ENCODE results near the gene CSRNP3. TPM values are rescaled to one million over a fixed set of nuclear protein-coding genes. Genes with fewer than 3 reads are reported as not detected.

Gene CSRNP3
- total and polyA plus RNA-seq, 2 donors (not counting 3 experiments of a cell fraction or from before 2014, with no cell fraction given) = not detected

DNA sequence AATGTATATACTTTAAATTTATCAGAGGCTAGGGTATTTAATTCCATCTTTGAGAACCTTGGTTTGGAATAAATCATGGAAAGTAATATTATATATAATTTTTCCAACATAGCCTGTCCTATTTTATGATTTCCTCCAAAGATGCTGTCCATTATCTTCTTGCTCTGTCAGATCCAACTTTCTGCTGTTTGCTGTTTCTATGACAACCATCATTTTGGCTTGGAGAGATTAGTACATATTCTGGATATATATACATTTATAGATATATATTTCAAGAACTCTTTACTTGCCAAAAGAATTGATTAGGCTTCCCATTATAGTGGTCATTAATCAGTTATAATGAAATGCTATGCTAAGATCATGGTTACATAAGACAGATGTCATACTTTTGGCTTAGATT is 31.3 kb downstream of the CSRNP3 start:
- intact Hi-C loops (cut with micrococcal nuclease) (loop anchor here (2.0 kb wide), 1 partner anchor 22 kb away; no protein-coding TSS in a partner anchor), dilution Hi-C loops (cut with MboI; ENCODE audit: extremely low pct_ligation_motif_present, low sequenced_read_pairs) (no loop called here)
- no peak for FAIRE-seq
- Histone ChIP-seq H3K79me2 (ENCODE audit: control insufficient read depth, insufficient read depth, low read length) (no peaks in the 10 kb centered on the region), H3K27me3 (ENCODE audit: control insufficient read depth in 2 of 2, insufficient read depth in 2 of 2, low read length in 2 of 2) (no peaks in the 10 kb centered on the region), H3K9me3 (replicated peaks; ENCODE audit: control insufficient read depth, insufficient read depth, low read length) (no peaks in the 10 kb centered on the region), H3K4me1 (ENCODE audit: control insufficient read depth, extremely low read depth, insufficient read depth, low read length) (no peaks in the 10 kb centered on the region), H3K4me3 (replicated peaks in 1 of 3; ENCODE audit: insufficient read depth in 1 of 3, low read depth in 1 of 3, low read length in 3 of 3) (no peak overlapping the region), H2AFZ (ENCODE audit: low read depth, low read length) (no peak overlapping the region), H3K9me1 (replicated peaks; ENCODE audit: control insufficient read depth, extremely low read depth, insufficient read depth, low read length) (no peaks in the 10 kb centered on the region), H3K36me3 (ENCODE audit: control insufficient read depth in 2 of 2, extremely low read depth in 1 of 2, insufficient read depth in 2 of 2, low read length in 2 of 2) (no peaks in the 10 kb centered on the region), H3K9ac (replicated peaks; ENCODE audit: extremely low read depth, insufficient read depth, low read length) (no peak overlapping the region), H3K27ac (ENCODE audit: insufficient read depth, low read depth, low read length) (no peak overlapping the region), H3K4me2 (ENCODE audit: insufficient read depth, low read length) (no peak overlapping the region), H4K20me1 (replicated peaks; ENCODE audit: control insufficient read depth, extremely low read depth, insufficient read depth, low read length) (no peaks in the 10 kb centered on the region)
- DNase-seq (ENCODE audit: low read depth, low spot score) = no peak
- BruUV-seq (replicated peaks) = no TSS peak
- TF ChIP-seq EZH2 (IDR thresholded peaks at IDR 0.05; ENCODE audit: borderline replicate concordance, low read depth, low read length, severe bottlenecking) (no peak), JUN (IDR thresholded peaks at IDR 0.05; ENCODE audit: borderline replicate concordance, insufficient read depth, insufficient read length, low read depth) (no peak), POLR2AphosphoS5 (IDR thresholded peaks at IDR 0.05; ENCODE audit: insufficient read depth, low read depth, low read length) (no peak), FOS (IDR thresholded peaks at IDR 0.05; ENCODE audit: borderline replicate concordance, insufficient read depth, low read length) (no peak), MYC (IDR thresholded peaks at IDR 0.05; ENCODE audit: low read depth, low read length) (no peak), POLR2A (IDR thresholded peaks at IDR 0.05; ENCODE audit: low read depth, low read length) (no peak), GATA2 (IDR thresholded peaks at IDR 0.05; ENCODE audit: insufficient read depth, insufficient read length, low read depth, low read length) (no peak)
- TF ChIP-seq, protein P1, sequence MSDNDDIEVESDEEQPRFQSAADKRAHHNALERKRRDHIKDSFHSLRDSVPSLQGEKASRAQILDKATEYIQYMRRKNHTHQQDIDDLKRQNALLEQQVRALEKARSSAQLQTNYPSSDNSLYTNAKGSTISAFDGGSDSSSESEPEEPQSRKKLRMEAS (IDR thresholded peaks at IDR 0.05; ENCODE audit: insufficient read depth, insufficient read length) = no peak
- TF ChIP-seq, protein P2, sequence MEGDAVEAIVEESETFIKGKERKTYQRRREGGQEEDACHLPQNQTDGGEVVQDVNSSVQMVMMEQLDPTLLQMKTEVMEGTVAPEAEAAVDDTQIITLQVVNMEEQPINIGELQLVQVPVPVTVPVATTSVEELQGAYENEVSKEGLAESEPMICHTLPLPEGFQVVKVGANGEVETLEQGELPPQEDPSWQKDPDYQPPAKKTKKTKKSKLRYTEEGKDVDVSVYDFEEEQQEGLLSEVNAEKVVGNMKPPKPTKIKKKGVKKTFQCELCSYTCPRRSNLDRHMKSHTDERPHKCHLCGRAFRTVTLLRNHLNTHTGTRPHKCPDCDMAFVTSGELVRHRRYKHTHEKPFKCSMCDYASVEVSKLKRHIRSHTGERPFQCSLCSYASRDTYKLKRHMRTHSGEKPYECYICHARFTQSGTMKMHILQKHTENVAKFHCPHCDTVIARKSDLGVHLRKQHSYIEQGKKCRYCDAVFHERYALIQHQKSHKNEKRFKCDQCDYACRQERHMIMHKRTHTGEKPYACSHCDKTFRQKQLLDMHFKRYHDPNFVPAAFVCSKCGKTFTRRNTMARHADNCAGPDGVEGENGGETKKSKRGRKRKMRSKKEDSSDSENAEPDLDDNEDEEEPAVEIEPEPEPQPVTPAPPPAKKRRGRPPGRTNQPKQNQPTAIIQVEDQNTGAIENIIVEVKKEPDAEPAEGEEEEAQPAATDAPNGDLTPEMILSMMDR (IDR thresholded peaks at IDR 0.05; ENCODE audit: extremely low read depth in 1 of 2, insufficient read depth in 1 of 2, low read depth in 1 of 2, low read length in 2 of 2) = no peak
- ChIA-PET POLR2A (no interaction called here), CTCF (interaction anchor here (0.7 to 1.1 kb wide), 2 partner anchors 45 to 373 kb away, joined by 3 read pairs; no protein-coding TSS in a partner anchor)
